Measurements from ENCODE around the gene EPAS1. TPM values are rescaled to one million over a fixed set of nuclear protein-coding genes. Genes with fewer than 3 reads are reported as not detected.

EPAS1 gene
- total RNA-seq, 4 donors from 2014 or later: 124 to 563 (median 182) TPM

DNA sequence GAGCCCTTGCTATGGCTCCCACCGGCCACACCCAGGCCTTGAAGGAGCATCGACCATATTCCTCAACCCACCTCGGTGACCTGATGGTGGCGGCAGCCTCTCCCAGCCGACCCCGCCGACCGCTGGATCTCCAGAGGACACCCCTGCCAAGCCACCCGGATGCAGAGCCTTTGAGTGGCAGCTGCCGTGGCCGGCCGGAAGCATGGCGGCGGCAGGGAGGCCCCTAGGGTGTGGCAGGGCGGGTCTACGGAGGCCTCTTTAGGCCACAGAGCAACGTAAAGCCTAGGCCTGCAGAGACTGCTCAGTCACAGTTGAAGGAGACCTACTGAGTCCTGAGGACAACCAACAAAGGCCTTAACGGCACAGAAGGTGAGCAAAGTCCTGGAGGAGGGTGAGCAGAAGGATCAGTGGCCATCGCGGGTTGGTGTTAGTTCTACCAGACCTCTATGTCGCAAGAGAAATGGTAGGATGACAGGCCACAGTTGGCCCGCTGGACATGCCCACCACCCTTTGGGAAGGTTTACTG is 131.8 kb downstream of the EPAS1 start:
- no peaks in the 10 kb centered on the region for H3K4me1 ChIP-seq
- H3K27me3 ChIP-seq: no peaks in the 10 kb centered on the region
- H3K27ac ChIP-seq: no peak overlapping the region
- no peaks in the 10 kb centered on the region for H3K9me3 ChIP-seq
- no peak overlapping the region for H3K4me3 ChIP-seq (replicated peaks in 1 of 3)
- no peaks in the 10 kb centered on the region for H3K36me3 ChIP-seq
- DNase-seq: no peak
- intact Hi-C loops (cut with DNase I): no loop called here
- WGBS, 2 donors: 97 to 98% methylated on average over 7 to 19 of the region's 22 CpGs
- TF ChIP-seq POLR2A (IDR thresholded peaks at IDR 0.05) (no peak), CTCF (IDR thresholded peaks at IDR 0.05) (no peak)

- 87 to 92% methylated on average over 1 of the region's 1 CpG for WGBS, 2 donors
- intact Hi-C loops (cut with DNase I): no loop called here
- no peak overlapping the region for H3K27ac ChIP-seq
- no peaks in the 10 kb centered on the region for H3K4me1 ChIP-seq
- no peak overlapping the region for H3K4me3 ChIP-seq (replicated peaks in 1 of 3)
- H3K36me3 ChIP-seq: no peaks in the 10 kb centered on the region
- DNase-seq: no peak
- TF ChIP-seq POLR2A (IDR thresholded peaks at IDR 0.05): no peak
- no peak for TF ChIP-seq CTCF (IDR thresholded peaks at IDR 0.05)
- H3K27me3 ChIP-seq: no peaks in the 10 kb centered on the region
- H3K9me3 ChIP-seq: no peaks in the 10 kb centered on the region
These were observed 133.2 kb downstream of the EPAS1 start for GRCh38 chr2:46430413-46430812.

DNA sequence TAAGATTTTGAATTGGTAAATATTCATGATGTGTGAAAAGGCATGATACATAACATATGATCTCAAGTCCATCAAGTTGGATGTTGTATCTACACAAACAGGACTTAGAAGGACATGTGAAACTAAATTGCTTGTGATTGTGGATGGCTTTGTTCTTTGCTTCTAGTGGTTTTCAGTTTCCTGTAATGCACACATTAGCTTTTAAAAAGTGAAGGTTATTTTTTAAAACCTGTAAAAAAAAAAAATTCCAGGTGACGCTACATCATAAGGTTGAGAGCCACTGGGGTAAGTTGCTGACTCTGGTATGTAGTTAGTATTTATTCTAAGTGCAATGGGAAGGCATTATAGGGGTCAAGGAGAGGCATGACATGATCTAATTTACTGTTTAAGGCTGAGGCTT is 133.8 kb downstream of the EPAS1 start:
- TF ChIP-seq POLR2A (IDR thresholded peaks at IDR 0.05) (no peak), CTCF (IDR thresholded peaks at IDR 0.05) (no peak)

GRCh38 chr2:46431481-46432235 is 134.5 kb downstream of the EPAS1 start:
- 82 to 84% methylated on average over 5 of the region's 5 CpGs for WGBS, 2 donors
- intact Hi-C loops (cut with DNase I): no loop called here
- Histone ChIP-seq H3K4me1 (peaks cover 0 to 6% of the 10 kb centered on the region in 2 donors), H3K27me3 (no peaks in the 10 kb centered on the region), H3K36me3 (no peaks in the 10 kb centered on the region), H3K27ac (no peak overlapping the region), H3K9me3 (no peaks in the 10 kb centered on the region), H3K4me3 (replicated peaks in 1 of 3) (no peak overlapping the region)
- DNase-seq: no peak
- no peak for TF ChIP-seq POLR2A (IDR thresholded peaks at IDR 0.05)
- TF ChIP-seq CTCF (IDR thresholded peaks at IDR 0.05): no peak

More for the DNA sequence above, 133.8 kb downstream of the EPAS1 start:
- Histone ChIP-seq H3K9me3 (no peaks in the 10 kb centered on the region), H3K4me1 (peaks cover 0 to 5% of the 10 kb centered on the region in 2 donors), H3K27ac (no peak overlapping the region), H3K27me3 (no peaks in the 10 kb centered on the region), H3K36me3 (no peaks in the 10 kb centered on the region), H3K4me3 (replicated peaks in 1 of 3) (no peak overlapping the region)
- intact Hi-C loops (cut with DNase I): no loop called here
- no peak for DNase-seq
- WGBS, 2 donors: 89 to 92% methylated on average over 1 of the region's 1 CpG

DNA sequence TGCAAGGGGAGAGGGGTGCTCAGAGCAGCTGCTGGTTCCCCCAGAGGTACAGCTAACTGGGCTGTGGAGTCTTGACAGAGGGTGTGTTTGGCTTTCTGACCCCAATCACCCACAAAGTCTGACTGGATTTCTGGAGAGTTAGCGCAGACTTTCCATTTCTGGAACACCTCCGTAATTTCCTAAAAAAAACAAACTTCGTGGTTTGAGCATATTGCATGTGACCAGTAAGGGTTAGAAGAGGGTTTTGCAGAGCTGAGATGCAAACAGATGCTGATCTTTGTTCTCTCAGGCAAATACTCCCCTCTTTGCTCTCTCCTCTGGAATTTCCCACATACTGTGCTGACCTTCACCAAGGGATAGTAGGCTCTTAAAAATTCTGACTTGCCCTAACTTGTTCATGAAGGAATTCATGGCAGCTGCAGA is 137.7 kb downstream of the EPAS1 start:
- Histone ChIP-seq H3K36me3 (no peaks in the 10 kb centered on the region), H3K4me3 (replicated peaks in 1 of 3) (no peak overlapping the region), H3K4me1 (peaks cover 0 to 6% of the 10 kb centered on the region in 2 donors), H3K9me3 (no peaks in the 10 kb centered on the region), H3K27me3 (no peaks in the 10 kb centered on the region), H3K27ac (no peak overlapping the region)
- no peak for TF ChIP-seq CTCF (IDR thresholded peaks at IDR 0.05)
- TF ChIP-seq POLR2A (IDR thresholded peaks at IDR 0.05): no peak
- intact Hi-C loops (cut with DNase I): no loop called here
- DNase-seq: no peak
- 56 to 63% methylated on average over 3 of the region's 3 CpGs for WGBS, 2 donors

All from thyroid gland (tissue), 4 donors.